H1 (cell line): ENCODE measurements around the gene C2. TPM values are rescaled to one million over a fixed set of nuclear protein-coding genes. Genes with fewer than 3 reads are reported as not detected.

Experiments used
- BRCA1 ChIP-seq: IDR thresholded peaks from 2 replicates; pipeline ENCODE4 v1.6.1; 2012; ENCODE audit warnings: low read depth, low read length, improper control_type of control experiment
- EP300 ChIP-seq, 2 experiments: IDR thresholded peaks; 1 replicate in 1 of 2; 2 replicates in 1 of 2; pipeline ENCODE4 v1.6.1; 2011 to 2012; ENCODE audit warnings: low read depth in 2 of 2, low read length in 2 of 2, mild to moderate bottlenecking in 2 of 2, borderline replicate concordance in 1 of 2, inconsistent platforms in 1 of 2, moderate library complexity in 1 of 2
- POLR2A ChIP-seq, 2 experiments: IDR thresholded peaks; 1 replicate in 1 of 2; 2 replicates in 1 of 2; pipeline ENCODE4 v1.6.1; 2011; ENCODE audit warnings: low read depth in 2 of 2, low read length in 2 of 2, mild to moderate bottlenecking in 2 of 2; ENCODE audit errors: control extremely low read depth in 1 of 2
- POU5F1 ChIP-seq: IDR thresholded peaks from 2 replicates; pipeline ENCODE4 v1.6.1; 2011; ENCODE audit warnings: low read depth, mild to moderate bottlenecking, low read length, moderate library complexity
- SP4 ChIP-seq: IDR thresholded peaks from 2 replicates; pipeline ENCODE4 v1.6.1; 2012; ENCODE audit warnings: low read length, inconsistent platforms
- TCF12 ChIP-seq: IDR thresholded peaks from 2 replicates; pipeline ENCODE4 v1.6.1; 2011; ENCODE audit warnings: low read depth, mild to moderate bottlenecking, low read length
- polyA plus RNA-seq, 7 experiments: library from polyadenylated mRNA; depleted of rRNA in 3 of 7; stranded (reverse) in 5 of 7; unstranded in 2 of 7; fragments of >200 nt in 5 of 7; fragments of 200-250 nt in 2 of 7; gene quantifications; 1 replicate in 5 of 7; 2 replicates in 1 of 7; 4 replicates in 1 of 7; pipeline versions ENCODE4 v1.2.1 to v1.2.3, GENCODE V29; 2011 to 2013; ENCODE audit warnings: missing spikeins in 2 of 7, mixed read lengths in 2 of 7
- total RNA-seq: library from RNA; stranded (reverse); fragmentation: NEBNext Ultra II Directional; extraction: Animal tissue kit (Norgen Biotek cat#: 25700); gene quantifications from 2 replicates; pipeline ENCODE4 v1.2.1, GENCODE V29; 2021

The C2 gene
- total and polyA plus RNA-seq, 2 of the 8 experiments (the other 6 are each of a cell fraction or from before 2014, with no cell fraction given): 0.26 to 0.38 TPM

DNA sequence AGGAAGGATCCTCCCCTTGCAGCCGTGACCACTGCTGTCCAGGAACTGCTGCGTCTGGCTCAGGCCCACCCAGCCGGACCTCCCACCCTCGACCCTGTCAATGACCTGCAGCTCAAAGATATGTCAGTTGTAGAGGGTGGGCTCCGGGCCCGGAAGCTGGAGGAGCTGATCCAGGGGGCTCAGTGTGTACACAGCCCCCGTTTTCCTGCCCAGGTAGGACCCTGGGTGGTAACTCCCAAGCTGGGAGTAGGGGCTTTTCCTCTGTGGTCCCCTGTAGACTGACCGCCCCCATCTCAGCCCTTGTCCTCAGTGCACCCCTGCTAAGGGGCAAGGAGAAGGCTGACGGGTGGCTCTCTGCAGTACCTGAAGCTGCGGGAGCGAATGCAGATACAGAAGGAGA lies 40.8 kb downstream of the C2 start (continued):
- TF ChIP-seq EP300 (IDR thresholded peaks at IDR 0.05; ENCODE audit: borderline replicate concordance in 1 of 2, low read depth in 2 of 2, low read length in 2 of 2): no peak
- no peak for TF ChIP-seq BRCA1
- TF ChIP-seq POU5F1: no peak
- no peak for TF ChIP-seq POLR2A (IDR thresholded peaks at IDR 0.05; ENCODE audit: control extremely low read depth in 1 of 2, low read depth in 2 of 2, low read length in 2 of 2)
- no peak for TF ChIP-seq TCF12
- no peak for TF ChIP-seq SP4
